HL-60/S4 treated with retinoic acid at 250 ng/mL for 4 days and 3 days (cell line): ENCODE measurements around the gene DLX3.

Experiments used
- in situ Hi-C: fragments of 300-500 bp; cut with MboI; formaldehyde crosslinking; loops from 2 replicates; pipeline ENCODE4 v1.7.0; 2022; ENCODE audit warnings: low sequenced_read_pairs

The DLX3 gene

GRCh38 chr17:49977463-49978389 is 17.3 kb downstream of the DLX3 start:
- in situ Hi-C loops, result no loop called here

GRCh38 chr17:49976828-49977202 is 18.2 kb downstream of the DLX3 start:
- in situ Hi-C loops, result no loop called here

- in situ Hi-C loops, result no loop called here
These were observed 18.7 kb downstream of the DLX3 start for GRCh38 chr17:49976163-49976827.

- in situ Hi-C loops, result no loop called here
These were observed 19.5 kb downstream of the DLX3 start for GRCh38 chr17:49975531-49975930.

- in situ Hi-C loops, result no loop called here
These were observed 21.8 kb downstream of the DLX3 start for GRCh38 chr17:49973271-49973615.

- in situ Hi-C loops, result no loop called here
These were observed 22.3 kb downstream of the DLX3 start for GRCh38 chr17:49972486-49973270.

- in situ Hi-C loops, result no loop called here
These were observed 23.1 kb downstream of the DLX3 start for GRCh38 chr17:49971848-49972485.

- in situ Hi-C loops, result no loop called here
These were observed 23.7 kb downstream of the DLX3 start for GRCh38 chr17:49971199-49971847.

- in situ Hi-C loops, result no loop called here
These were observed 24.5 kb downstream of the DLX3 start for GRCh38 chr17:49970498-49970897.

GRCh38 chr17:49969795-49970389 is 25.1 kb downstream of the DLX3 start:
- in situ Hi-C loops, result no loop called here

GRCh38 chr17:49969134-49969759 is 25.8 kb downstream of the DLX3 start, which contains the start of gene DLX4:
DLX4 (plus strand) TSS chr17:49969190; CDS start chr17:49969469, 279 bp downstream.
- in situ Hi-C loops, result no loop called here

- in situ Hi-C loops, result no loop called here
These were observed 26.5 kb downstream of the DLX3 start for GRCh38 chr17:49968405-49969133.

- in situ Hi-C loops, result no loop called here
These were observed 27.2 kb downstream of the DLX3 start for GRCh38 chr17:49967621-49968404.

GRCh38 chr17:49967205-49967604 is 27.8 kb downstream of the DLX3 start:
- in situ Hi-C loops, result no loop called here

- in situ Hi-C loops, result no loop called here
These were observed 28.3 kb downstream of the DLX3 start for GRCh38 chr17:49966767-49967166.

- in situ Hi-C loops, result no loop called here
These were observed 29.5 kb downstream of the DLX3 start for GRCh38 chr17:49965524-49965909.

- in situ Hi-C loops, result no loop called here
These were observed 30.1 kb downstream of the DLX3 start for GRCh38 chr17:49964769-49965523.
